H9 (cell line): ENCODE measurements around the gene TECTA. TPM values are rescaled to one million over a fixed set of nuclear protein-coding genes. Genes with fewer than 3 reads are reported as not detected.

Experiments
- DNase-seq: peaks from one replicate; pipeline ENCODE4 v3.0.0-alpha.2; 2017
- H2AFZ ChIP-seq: one replicate; pipeline ENCODE4 v1.6.1; 2013; ENCODE audit warnings: mild to moderate bottlenecking, low read length, control low read depth, moderate library complexity
- H2AK5ac ChIP-seq: 2 replicates; pipeline ENCODE4 v1.6.1; 2013; ENCODE audit warnings: low read length, control low read depth, mixed read lengths; ENCODE audit not compliant: insufficient read length
- H2BK120ac ChIP-seq: one replicate; pipeline ENCODE4 v1.6.1; 2013; ENCODE audit warnings: low read depth, mild to moderate bottlenecking, low read length, control low read depth, inconsistent platforms; ENCODE audit not compliant: poor library complexity, severe bottlenecking
- H2BK12ac ChIP-seq: 2 replicates; pipeline ENCODE4 v1.6.1; 2013; ENCODE audit warnings: low read length, control low read depth, mixed read lengths, low read depth; ENCODE audit not compliant: insufficient read length
- H2BK15ac ChIP-seq: 2 replicates; pipeline ENCODE4 v1.6.1; 2013; ENCODE audit warnings: low read depth, low read length, control low read depth
- H2BK20ac ChIP-seq: one replicate; pipeline ENCODE4 v1.6.1; 2013; ENCODE audit warnings: low read depth, mild to moderate bottlenecking, low read length, control low read depth, inconsistent platforms; ENCODE audit not compliant: poor library complexity, severe bottlenecking
- H2BK5ac ChIP-seq: 2 replicates; pipeline ENCODE4 v1.6.1; 2013; ENCODE audit warnings: low read length, control low read depth, mixed read lengths; ENCODE audit not compliant: insufficient read length
- H3K14ac ChIP-seq: 2 replicates; pipeline ENCODE4 v1.6.1; 2013; ENCODE audit warnings: low read length, control low read depth; ENCODE audit not compliant: insufficient read depth
- H3K18ac ChIP-seq: 2 replicates; pipeline ENCODE4 v1.6.1; 2013; ENCODE audit warnings: low read depth, mild to moderate bottlenecking, mixed read lengths, low read length, control low read depth; ENCODE audit not compliant: insufficient read length
- H3K23ac ChIP-seq: 2 replicates; pipeline ENCODE4 v1.6.1; 2013; ENCODE audit warnings: low read length, control low read depth, mixed read lengths, low read depth; ENCODE audit not compliant: insufficient read length
- H3K23me2 ChIP-seq: 2 replicates; pipeline ENCODE4 v1.6.1; 2013; ENCODE audit warnings: low read depth, mild to moderate bottlenecking, mixed read lengths, low read length, control low read depth; ENCODE audit not compliant: insufficient read length, poor library complexity, severe bottlenecking
- H3K27ac ChIP-seq: 2 replicates; pipeline ENCODE4 v1.5.1; 2013; ENCODE audit warnings: low read length, control low read depth, mixed read lengths, low read depth; ENCODE audit not compliant: insufficient read length
- H3K27me3 ChIP-seq: 2 replicates; pipeline ENCODE4 v1.6.1; 2013; ENCODE audit warnings: low read length, control low read depth, inconsistent platforms; ENCODE audit not compliant: insufficient read depth
- H3K4ac ChIP-seq: 2 replicates; pipeline ENCODE4 v1.6.1; 2013; ENCODE audit warnings: low read depth, mild to moderate bottlenecking, control low read depth, inconsistent platforms, low read length, moderate library complexity
- H3K4me1 ChIP-seq: 2 replicates; pipeline ENCODE4 v1.6.1; 2013; ENCODE audit warnings: low read length, control low read depth, inconsistent platforms; ENCODE audit not compliant: insufficient read depth
- H3K4me2 ChIP-seq: 2 replicates; pipeline ENCODE4 v1.6.1; 2013; ENCODE audit warnings: low read length, control low read depth, mixed read lengths; ENCODE audit not compliant: insufficient read length, insufficient read depth
- H3K56ac ChIP-seq: 2 replicates; pipeline ENCODE4 v1.6.1; 2013; ENCODE audit warnings: low read depth, mild to moderate bottlenecking, mixed read lengths, low read length, control low read depth; ENCODE audit not compliant: insufficient read length
- H3K79me1 ChIP-seq: 2 replicates; pipeline ENCODE4 v1.6.1; 2013; ENCODE audit warnings: low read depth, mild to moderate bottlenecking, moderate library complexity, low read length, control low read depth, inconsistent platforms; ENCODE audit not compliant: insufficient read depth, poor library complexity, severe bottlenecking
- H3K79me2 ChIP-seq: 2 replicates; pipeline ENCODE4 v1.6.1; 2013; ENCODE audit warnings: low read length, control low read depth, inconsistent platforms; ENCODE audit not compliant: insufficient read depth
- H3K9ac ChIP-seq: 2 replicates; pipeline ENCODE4 v1.6.1; 2013; ENCODE audit warnings: low read length, control low read depth, mixed read lengths; ENCODE audit not compliant: insufficient read length; ENCODE audit errors: extremely low read depth
- H3K9me3 ChIP-seq: one replicate; pipeline ENCODE4 v1.6.1; 2013; ENCODE audit warnings: low read depth, low read length, inconsistent platforms; ENCODE audit not compliant: control insufficient read depth
- H3T11ph ChIP-seq: one replicate; pipeline ENCODE4 v1.6.1; 2013; ENCODE audit warnings: mild to moderate bottlenecking, low read length, control low read depth, inconsistent platforms
- H4K20me1 ChIP-seq: one replicate; pipeline ENCODE4 v1.6.1; 2013; ENCODE audit not compliant: control insufficient read depth, insufficient read length, insufficient read depth
- H4K5ac ChIP-seq: 2 replicates; pipeline ENCODE4 v1.6.1; 2013; ENCODE audit warnings: low read depth, mild to moderate bottlenecking, mixed read lengths, low read length, control low read depth; ENCODE audit not compliant: insufficient read length
- H4K8ac ChIP-seq: replicated peaks from 2 replicates; pipeline ENCODE4 v1.6.1; 2013; ENCODE audit warnings: low read length, control low read depth, mixed read lengths, low read depth; ENCODE audit not compliant: insufficient read length
- H4K91ac ChIP-seq: 2 replicates; pipeline ENCODE4 v1.6.1; 2013; ENCODE audit warnings: low read depth, mild to moderate bottlenecking, moderate library complexity, mixed read lengths, low read length, control low read depth; ENCODE audit not compliant: insufficient read length
- H3K27ac Mint-ChIP-seq, 3 experiments: 2 replicates in 2 of 3; 3 replicates in 1 of 3; pipeline ENCODE4 v1.8.0; 2020 to 2021; ENCODE audit warnings: mixed read lengths in 3 of 3, mild to moderate bottlenecking in 1 of 3, moderate library complexity in 1 of 3
- H3K27me3 Mint-ChIP-seq: 2 replicates; pipeline ENCODE4 v1.8.0; 2021; ENCODE audit warnings: low read depth, mild to moderate bottlenecking, moderate library complexity, mixed read lengths
- H3K36me3 Mint-ChIP-seq, 3 experiments: 2 replicates in 2 of 3; 3 replicates in 1 of 3; pipeline ENCODE4 v1.8.0; 2020 to 2021; ENCODE audit warnings: low read depth in 3 of 3, mixed read lengths in 3 of 3; ENCODE audit not compliant: insufficient read depth in 1 of 3
- H3K4me1 Mint-ChIP-seq, 2 experiments: 2 replicates each; pipeline ENCODE4 v1.8.0; 2020; ENCODE audit warnings: mixed read lengths in 2 of 2
- H3K4me3 Mint-ChIP-seq, 2 experiments: 2 replicates in 1 of 2; 3 replicates in 1 of 2; pipeline ENCODE4 v1.8.0; 2020 to 2021; ENCODE audit warnings: mild to moderate bottlenecking in 2 of 2, mixed read lengths in 2 of 2, moderate library complexity in 1 of 2
- H3K9me3 Mint-ChIP-seq, 2 experiments: 2 replicates in 1 of 2; 3 replicates in 1 of 2; pipeline ENCODE4 v1.8.0; 2020; ENCODE audit warnings: mild to moderate bottlenecking in 2 of 2, mixed read lengths in 2 of 2, moderate library complexity in 1 of 2
- WGBS: extraction: QIAGEN DNeasy Blood & Tissue Kit; methylation state at CpG from one replicate; pipeline ENCODE4 v1.1.7; 2013; ENCODE audit warnings: missing lambda C conversion rate, low lambda C conversion rate, mixed read lengths; ENCODE audit not compliant: insufficient read length; ENCODE audit errors: extremely low coverage; 5-methylcytosine and 5-hydroxymethylcytosine counted together
- total RNA-seq: library from RNA; stranded (reverse); gene quantifications from 2 replicates; pipeline ENCODE4 v1.2.1, GENCODE V29; 2021
- TF ChIP-seq, protein P1 (sequence below): fragments of 200-600 bp; sonication (generic); conservative IDR thresholded peaks from 3 replicates; pipeline ENCODE4 v1.8.0; 2021; ENCODE audit warnings: antibody characterized with exemption, mild to moderate bottlenecking

TECTA gene
- total RNA-seq, 1 experiment from 2014 or later = 0.66 TPM

DNA sequence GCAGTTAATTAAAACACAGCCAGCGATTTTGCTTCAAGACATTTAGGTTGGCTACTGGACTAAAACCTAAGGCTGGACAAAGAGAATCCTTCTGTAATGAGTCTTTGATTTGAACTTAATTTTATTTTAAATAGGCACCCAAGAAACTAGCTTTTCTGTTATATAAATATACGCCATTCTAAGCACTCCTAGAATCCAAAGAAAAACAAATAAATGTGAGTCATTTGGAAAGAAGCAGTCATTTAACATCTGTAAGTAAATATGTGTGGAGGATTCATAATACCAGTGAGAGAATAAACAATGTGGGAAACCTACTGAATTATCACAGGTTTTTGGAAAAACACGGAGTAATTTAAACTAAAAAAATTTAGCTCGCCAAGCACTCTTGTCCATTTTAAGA, 1.2 kb upstream of the TECTA start:
- H4K20me1 ChIP-seq = no peaks in the 10 kb centered on the region
- H3K14ac ChIP-seq = no peak overlapping the region
- no peak overlapping the region for H2BK15ac ChIP-seq
- H3K27ac ChIP-seq = no peak overlapping the region
- H3K79me1 ChIP-seq = no peaks in the 10 kb centered on the region
- Mint-ChIP-seq H3K27me3 (no peaks in the 10 kb centered on the region), H3K27ac (no peak overlapping the region), H3K4me3 (no peak overlapping the region), H3K4me1 (peaks cover 31 to 42% of the 10 kb centered on the region in 2 experiments), H3K9me3 (no peaks in the 10 kb centered on the region), H3K36me3 (no peaks in the 10 kb centered on the region; a peak in 1 of 7 replicates)
- H4K91ac ChIP-seq = no peak overlapping the region
- H3K9me3 ChIP-seq = no peaks in the 10 kb centered on the region
- H3K79me2 ChIP-seq = no peaks in the 10 kb centered on the region
- H3K4me2 ChIP-seq = no peak overlapping the region
- H3T11ph ChIP-seq = no peak overlapping the region
- TF ChIP-seq, protein P1, sequence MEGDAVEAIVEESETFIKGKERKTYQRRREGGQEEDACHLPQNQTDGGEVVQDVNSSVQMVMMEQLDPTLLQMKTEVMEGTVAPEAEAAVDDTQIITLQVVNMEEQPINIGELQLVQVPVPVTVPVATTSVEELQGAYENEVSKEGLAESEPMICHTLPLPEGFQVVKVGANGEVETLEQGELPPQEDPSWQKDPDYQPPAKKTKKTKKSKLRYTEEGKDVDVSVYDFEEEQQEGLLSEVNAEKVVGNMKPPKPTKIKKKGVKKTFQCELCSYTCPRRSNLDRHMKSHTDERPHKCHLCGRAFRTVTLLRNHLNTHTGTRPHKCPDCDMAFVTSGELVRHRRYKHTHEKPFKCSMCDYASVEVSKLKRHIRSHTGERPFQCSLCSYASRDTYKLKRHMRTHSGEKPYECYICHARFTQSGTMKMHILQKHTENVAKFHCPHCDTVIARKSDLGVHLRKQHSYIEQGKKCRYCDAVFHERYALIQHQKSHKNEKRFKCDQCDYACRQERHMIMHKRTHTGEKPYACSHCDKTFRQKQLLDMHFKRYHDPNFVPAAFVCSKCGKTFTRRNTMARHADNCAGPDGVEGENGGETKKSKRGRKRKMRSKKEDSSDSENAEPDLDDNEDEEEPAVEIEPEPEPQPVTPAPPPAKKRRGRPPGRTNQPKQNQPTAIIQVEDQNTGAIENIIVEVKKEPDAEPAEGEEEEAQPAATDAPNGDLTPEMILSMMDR = no peak
- no peak overlapping the region for H2BK120ac ChIP-seq
- no peak overlapping the region for H2BK5ac ChIP-seq
- no CpG with 5 or more reads among the region's 4 CpGs for WGBS
- H2AFZ ChIP-seq = no peak overlapping the region
- no peak overlapping the region for H3K18ac ChIP-seq
- H3K4me1 ChIP-seq = no peaks in the 10 kb centered on the region
- H2AK5ac ChIP-seq = no peak overlapping the region
- H3K9ac ChIP-seq = no peak overlapping the region
- no peak overlapping the region for H3K4ac ChIP-seq
- H3K23ac ChIP-seq = no peak overlapping the region
- H3K56ac ChIP-seq = no peak overlapping the region
- no peak overlapping the region for H2BK12ac ChIP-seq
- no peak for DNase-seq
- no peaks in the 10 kb centered on the region for H3K23me2 ChIP-seq
- H3K27me3 ChIP-seq = no peaks in the 10 kb centered on the region
- H4K8ac ChIP-seq = no peak overlapping the region
- H2BK20ac ChIP-seq = no peak overlapping the region
- H4K5ac ChIP-seq = no peak overlapping the region
